GM08714 (cell line): ENCODE results near the gene SOD2.
"Not testable (repeated sequence)": the region's sequence is repeated elsewhere in the genome, so short reads cannot be mapped to it uniquely, and the experiment has no call there.

Experiments
- H3K4me3 ChIP-seq: fragments of 200-500 bp; sonication (Bioruptor generic); 2 replicates; pipeline ENCODE4 v1.5.1; 2014; ENCODE audit warnings: mild to moderate bottlenecking, low read length, inconsistent platforms
- ZNF274 ChIP-seq: IDR thresholded peaks from 2 replicates; pipeline ENCODE4 v1.6.1; 2012; ENCODE audit warnings: mild to moderate bottlenecking, low read depth, low read length

The SOD2 gene

GRCh38 chr6:159680104-159680503 lies 12.9 kb downstream of the SOD2 start:
- no peak for TF ChIP-seq ZNF274
- H3K4me3 ChIP-seq = no peak overlapping the region

GRCh38 chr6:159679091-159680077 lies 13.7 kb downstream of the SOD2 start:
- TF ChIP-seq ZNF274 = no peak
- H3K4me3 ChIP-seq = no peak overlapping the region

GRCh38 chr6:159678574-159678973 lies 14.5 kb downstream of the SOD2 start:
- no peak for TF ChIP-seq ZNF274
- no peak overlapping the region for H3K4me3 ChIP-seq

GRCh38 chr6:159677506-159678165 lies 15.4 kb downstream of the SOD2 start:
- no peak for TF ChIP-seq ZNF274
- H3K4me3 ChIP-seq = no peak overlapping the region

- H3K4me3 ChIP-seq = no peak overlapping the region
- TF ChIP-seq ZNF274 = no peak
Measured at GRCh38 chr6:159676890-159677505, 16.0 kb downstream of the SOD2 start.

- H3K4me3 ChIP-seq = not testable (repeated sequence)
Measured at GRCh38 chr6:159676236-159676635, 16.8 kb downstream of the SOD2 start.

- no peak overlapping the region for H3K4me3 ChIP-seq
Measured at GRCh38 chr6:159665868-159666635, 27.0 kb downstream of the SOD2 start.

GRCh38 chr6:159663368-159663889 lies 29.6 kb downstream of the SOD2 start:
- H3K4me3 ChIP-seq = not testable (repeated sequence)

More at GRCh38 chr6:159665868-159666635, 27.0 kb downstream of the SOD2 start:
- no peak for TF ChIP-seq ZNF274

- H3K4me3 ChIP-seq = not testable (repeated sequence)
Measured at GRCh38 chr6:159661977-159662376, 31.1 kb downstream of the SOD2 start.

GRCh38 chr6:159655409-159655988 lies 37.5 kb downstream of the SOD2 start:
- no peak for TF ChIP-seq ZNF274
- no peak overlapping the region for H3K4me3 ChIP-seq

GRCh38 chr6:159654483-159655098 lies 38.5 kb downstream of the SOD2 start:
- no peak overlapping the region for H3K4me3 ChIP-seq
- TF ChIP-seq ZNF274 = no peak

- no peak overlapping the region for H3K4me3 ChIP-seq
- no peak for TF ChIP-seq ZNF274
Measured at GRCh38 chr6:159650314-159650713, 42.7 kb downstream of the SOD2 start.

- no peak overlapping the region for H3K4me3 ChIP-seq
- TF ChIP-seq ZNF274 = no peak
Measured at GRCh38 chr6:159649441-159649840, 43.6 kb downstream of the SOD2 start.
